ENCODE data around the gene TTYH2. TPM values are rescaled to one million over a fixed set of nuclear protein-coding genes. Genes with fewer than 3 reads are reported as not detected.

The TTYH2 gene
- total and polyA plus RNA-seq, 12 donors, result 8.6 to 36.3 (median 24.8) TPM

DNA sequence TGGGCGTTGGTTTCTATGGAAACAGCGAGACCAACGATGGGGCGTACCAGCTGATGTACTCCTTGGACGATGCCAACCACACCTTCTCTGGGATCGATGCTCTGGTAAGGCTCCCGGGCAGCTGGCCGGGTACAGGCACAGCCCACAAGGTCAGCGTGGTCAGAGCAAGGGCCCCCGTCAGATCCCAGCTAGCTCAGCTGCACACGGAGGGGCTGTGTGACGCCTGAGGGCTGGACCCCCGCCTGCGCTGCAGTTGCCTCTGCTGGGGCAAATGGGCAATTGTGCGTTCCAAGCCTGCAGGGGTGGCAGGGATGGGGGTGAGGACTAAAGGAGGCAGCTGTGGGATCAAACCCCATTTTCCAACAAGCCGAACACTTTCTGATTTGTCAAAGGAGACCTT lies 17.5 kb downstream of the TTYH2 start:
- no peak overlapping the region for H3K4me3 ChIP-seq
- H3K27me3 ChIP-seq, result no peaks in the 10 kb centered on the region
- DNase-seq (no peak), ATAC-seq (no peak)
- 94% methylated on average over 16 of the region's 16 CpGs for WGBS, 2 donors
- intact Hi-C loops (cut with DNase I), result no loop called here
- H3K36me3 ChIP-seq, result peaks cover 0 to 53% (median 4%) of the 10 kb centered on the region in 9 donors
- H3K27ac ChIP-seq, result no peak overlapping the region
- no peaks in the 10 kb centered on the region for H3K9me3 ChIP-seq
- TF ChIP-seq, protein P1, sequence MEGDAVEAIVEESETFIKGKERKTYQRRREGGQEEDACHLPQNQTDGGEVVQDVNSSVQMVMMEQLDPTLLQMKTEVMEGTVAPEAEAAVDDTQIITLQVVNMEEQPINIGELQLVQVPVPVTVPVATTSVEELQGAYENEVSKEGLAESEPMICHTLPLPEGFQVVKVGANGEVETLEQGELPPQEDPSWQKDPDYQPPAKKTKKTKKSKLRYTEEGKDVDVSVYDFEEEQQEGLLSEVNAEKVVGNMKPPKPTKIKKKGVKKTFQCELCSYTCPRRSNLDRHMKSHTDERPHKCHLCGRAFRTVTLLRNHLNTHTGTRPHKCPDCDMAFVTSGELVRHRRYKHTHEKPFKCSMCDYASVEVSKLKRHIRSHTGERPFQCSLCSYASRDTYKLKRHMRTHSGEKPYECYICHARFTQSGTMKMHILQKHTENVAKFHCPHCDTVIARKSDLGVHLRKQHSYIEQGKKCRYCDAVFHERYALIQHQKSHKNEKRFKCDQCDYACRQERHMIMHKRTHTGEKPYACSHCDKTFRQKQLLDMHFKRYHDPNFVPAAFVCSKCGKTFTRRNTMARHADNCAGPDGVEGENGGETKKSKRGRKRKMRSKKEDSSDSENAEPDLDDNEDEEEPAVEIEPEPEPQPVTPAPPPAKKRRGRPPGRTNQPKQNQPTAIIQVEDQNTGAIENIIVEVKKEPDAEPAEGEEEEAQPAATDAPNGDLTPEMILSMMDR (IDR thresholded peaks at IDR 0.05), result no peak
- peaks cover 0 to 35% (median 18%) of the 10 kb centered on the region in 9 donors for H3K4me1 ChIP-seq

DNA sequence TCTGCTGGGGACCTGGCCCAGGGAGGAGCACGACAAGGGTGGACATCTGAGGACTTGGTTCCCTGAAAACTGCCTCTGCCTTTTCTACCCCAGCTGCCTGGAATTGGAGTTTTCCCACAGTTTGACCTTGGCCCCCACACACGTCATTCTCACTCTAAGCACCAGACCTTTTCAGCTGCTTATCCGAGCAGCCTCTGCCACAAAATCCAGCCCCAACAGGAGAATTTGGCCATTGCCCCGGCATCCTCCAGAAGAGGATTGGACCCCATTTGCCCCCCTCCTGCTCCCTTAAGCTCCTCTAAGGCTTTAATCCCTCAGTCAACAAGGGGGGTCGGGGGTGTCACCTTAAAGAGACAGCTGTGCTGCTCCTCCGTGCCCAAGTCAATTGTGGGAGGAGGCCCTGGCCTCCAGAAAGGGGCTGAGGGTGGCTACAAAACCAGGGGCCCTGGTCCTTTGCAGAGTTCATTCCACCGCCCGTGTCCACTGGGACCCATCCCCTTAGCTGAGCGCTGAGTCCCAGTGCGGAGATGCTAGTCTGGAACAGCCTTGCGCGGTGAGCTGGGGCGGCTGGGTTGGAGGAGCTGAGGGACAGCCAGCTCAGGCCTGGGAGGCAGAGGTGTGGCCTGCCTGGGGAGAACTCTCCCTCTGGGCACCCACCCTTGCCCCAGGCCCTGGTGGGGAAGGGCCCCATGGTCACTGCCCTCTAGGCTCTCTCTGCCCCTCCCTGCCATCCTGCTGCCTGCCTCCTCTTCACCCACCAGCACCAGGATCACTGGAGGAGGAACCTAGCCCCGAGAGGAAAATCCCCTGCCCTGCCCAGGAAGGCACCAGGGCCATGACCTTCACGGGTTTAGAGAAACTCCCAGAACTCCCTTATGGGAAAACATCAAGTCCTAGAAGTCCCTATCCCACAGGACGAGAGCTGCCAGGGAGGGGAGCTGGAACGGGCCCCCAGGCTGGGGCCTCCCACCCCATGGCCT lies 18.8 kb downstream of the TTYH2 start:
- Histone ChIP-seq H3K4me1 (peaks cover 0 to 40% (median 30%) of the 10 kb centered on the region in 9 donors), H3K9me3 (no peaks in the 10 kb centered on the region), H3K36me3 (peaks cover 0 to 47% (median 4%) of the 10 kb centered on the region in 9 donors), H3K27ac (no peak overlapping the region), H3K27me3 (no peaks in the 10 kb centered on the region), H3K4me3 (no peak overlapping the region)
- DNase-seq (no peak), ATAC-seq (no peak)
- TF ChIP-seq, protein P1 (IDR thresholded peaks at IDR 0.05), result no peak
- WGBS, 2 donors, result 81 to 83% methylated on average over 17 of the region's 17 CpGs
- intact Hi-C loops (cut with DNase I), result no loop called here

DNA sequence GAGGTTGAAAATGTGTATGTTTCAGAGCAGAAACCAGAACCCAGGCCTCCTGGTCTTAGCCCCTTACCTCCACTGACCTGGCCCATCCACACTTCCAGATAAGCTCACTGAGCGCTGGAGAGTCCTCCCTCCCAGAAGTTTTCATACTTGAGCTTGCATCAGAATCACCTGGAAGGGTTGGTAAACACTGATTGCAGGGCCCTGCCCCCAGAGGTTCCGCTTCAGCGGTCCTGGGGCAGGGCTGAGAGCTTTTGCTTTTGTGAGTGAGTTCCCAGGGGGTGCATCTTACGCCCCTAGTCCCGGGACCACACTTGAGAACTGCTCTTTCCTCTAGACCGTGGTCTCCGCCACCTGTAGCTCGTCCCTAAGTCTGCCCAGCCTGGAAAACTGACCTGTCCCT lies 20.6 kb downstream of the TTYH2 start:
- H3K4me1 ChIP-seq, result peaks cover 0 to 49% (median 30%) of the 10 kb centered on the region in 9 donors
- intact Hi-C loops (cut with DNase I), result loop anchor here in 2 of 10 donors (2.0 kb wide), 1 partner anchor 19 kb away; no protein-coding TSS in a partner anchor

DNA sequence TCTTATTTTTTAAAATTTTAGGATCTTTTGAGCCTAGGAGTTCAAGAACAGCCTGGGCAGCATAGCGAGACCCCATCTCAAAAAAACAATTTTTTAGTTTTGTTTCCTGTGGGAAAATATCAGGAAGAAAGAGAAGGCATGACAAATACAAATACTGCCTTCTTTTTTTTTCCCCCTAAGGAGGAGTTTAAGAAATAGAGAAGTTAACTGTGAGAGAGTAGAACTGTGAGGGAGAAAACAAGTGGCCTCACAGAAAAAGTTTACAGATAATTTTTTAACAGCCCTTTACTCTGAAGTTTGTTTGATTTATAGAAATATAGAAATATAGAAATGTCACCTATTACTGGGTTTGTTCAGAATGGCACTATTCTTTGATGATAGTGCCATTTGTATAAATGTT lies 21.1 kb downstream of the TTYH2 start:
- peaks cover 0 to 54% (median 32%) of the 10 kb centered on the region in 9 donors for H3K4me1 ChIP-seq
- peak overlapping the region in 8 of 10 donors; percentile 2 to 88 (median 62) for H3K27ac ChIP-seq
- 75 to 93% methylated on average over 1 of the region's 1 CpG for WGBS, 2 donors
- H3K4me3 ChIP-seq, result no peak overlapping the region
- intact Hi-C loops (cut with DNase I), result loop anchor here in 2 of 10 donors (2.0 kb wide), 1 partner anchor 20 kb away; no protein-coding TSS in a partner anchor
- TF ChIP-seq, protein P1 (IDR thresholded peaks at IDR 0.05), result no peak
- H3K36me3 ChIP-seq, result peaks cover 0 to 55% (median 4%) of the 10 kb centered on the region in 9 donors
- no peaks in the 10 kb centered on the region for H3K9me3 ChIP-seq
- DNase-seq, result no peak
- H3K27me3 ChIP-seq, result no peaks in the 10 kb centered on the region
- ATAC-seq, result no peak

More for the DNA sequence above, 20.6 kb downstream of the TTYH2 start:
- Histone ChIP-seq H3K27ac (peak overlapping the region in 2 of 10 donors; percentile 10 to 88), H3K4me3 (no peak overlapping the region), H3K27me3 (no peaks in the 10 kb centered on the region), H3K9me3 (no peaks in the 10 kb centered on the region), H3K36me3 (peaks cover 0 to 56% (median 4%) of the 10 kb centered on the region in 9 donors)
- TF ChIP-seq, protein P1 (IDR thresholded peaks at IDR 0.05), result no peak
- ATAC-seq, result no peak
- DNase-seq, result no peak
- 81 to 94% methylated on average over 8 of the region's 8 CpGs for WGBS, 2 donors
